Adipose tissue (tissue), 3 donors: ENCODE data around the gene ADAMTSL2. TPM values are rescaled to one million over a fixed set of nuclear protein-coding genes. Genes with fewer than 3 reads are reported as not detected.

Experiments
- H3K27ac ChIP-seq: one replicate; pipeline ENCODE4 v1.5.1; 2013; ENCODE audit warnings: low read depth, low read length
- WGBS, 3 donors: extraction: QIAGEN DNeasy Blood & Tissue Kit; methylation state at CpG; one replicate each; pipeline ENCODE4 v1.1.7; 2013; 5-methylcytosine and 5-hydroxymethylcytosine counted together
- polyA plus RNA-seq, 3 donors: library from polyadenylated mRNA; stranded (reverse); fragments of 200-250 nt; gene quantifications; one replicate each; pipeline ENCODE4 v1.2.3, GENCODE V29; 2013
- donor health status: healthy with polysubstance abuse.
- donor health status: Bipolar disorder and iron deficiency.
- donor health status: healthy.

Gene ADAMTSL2
- polyA plus RNA-seq, 3 donors: 2.0 to 2.7 (median 2.2) TPM

DNA sequence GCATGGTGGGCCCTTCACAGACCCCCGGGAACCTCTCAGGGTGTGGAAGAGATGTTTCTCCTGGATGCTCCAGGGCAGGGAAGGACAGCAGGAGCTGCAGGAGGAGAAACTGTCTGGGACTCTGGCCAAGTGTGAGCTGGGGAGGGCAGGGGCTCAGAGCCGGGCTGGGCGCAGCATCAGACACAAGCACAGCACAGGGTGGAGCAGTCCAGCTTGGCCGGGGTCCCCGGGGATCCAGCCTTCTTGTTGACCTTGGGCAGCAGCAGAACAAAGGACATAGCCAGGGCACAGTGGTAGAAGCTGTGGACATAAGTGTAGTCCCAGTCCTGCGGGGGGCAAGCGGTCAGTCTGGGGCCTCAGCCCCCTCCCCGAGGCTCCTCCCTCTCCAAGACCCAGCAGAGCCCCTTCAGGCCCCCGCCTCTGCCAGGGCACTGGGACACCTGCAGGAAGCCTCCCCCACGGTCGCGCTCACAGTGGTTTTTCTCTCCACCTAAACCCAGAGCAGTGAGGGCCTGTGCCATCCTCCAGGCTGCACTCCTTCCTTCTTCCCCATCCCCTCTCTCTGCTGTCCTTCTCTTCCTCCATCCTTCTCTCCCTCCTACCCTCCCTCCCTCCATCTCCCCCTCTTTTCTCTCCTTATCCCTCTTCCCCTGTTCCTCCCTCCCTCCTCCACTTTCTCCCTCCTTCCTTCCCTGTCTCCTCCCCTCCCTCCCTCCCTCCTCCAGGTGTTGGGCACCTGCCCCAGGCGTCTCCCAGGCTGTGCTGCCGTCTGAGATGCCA, 19.9 kb upstream of the ADAMTSL2 start:
- 41 to 46% (median 42%) methylated on average over 14 of the region's 14 CpGs for WGBS, 3 donors
- H3K27ac ChIP-seq: no peak overlapping the region

DNA sequence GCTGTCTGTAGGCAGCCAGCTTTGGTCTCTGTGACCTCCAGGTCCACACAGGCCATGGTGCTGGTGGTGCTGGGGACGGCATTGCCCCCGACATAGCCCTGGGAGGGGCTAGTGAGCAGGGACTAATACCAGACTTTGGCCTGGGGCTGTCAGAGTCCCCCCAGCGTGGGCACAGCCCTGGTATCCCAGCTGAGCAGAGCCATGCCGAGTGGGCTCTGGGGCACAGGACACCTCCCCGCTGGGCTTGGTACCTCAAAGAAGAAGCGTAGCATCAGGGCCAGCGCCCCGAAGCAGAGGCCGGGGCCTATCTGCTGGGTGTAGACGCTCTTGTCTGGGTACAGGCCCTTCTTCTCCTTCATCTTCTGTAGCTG, 19.3 kb upstream of the ADAMTSL2 start:
- no peak overlapping the region for H3K27ac ChIP-seq
- 90 to 92% (median 91%) methylated on average over 10 of the region's 10 CpGs for WGBS, 3 donors

DNA sequence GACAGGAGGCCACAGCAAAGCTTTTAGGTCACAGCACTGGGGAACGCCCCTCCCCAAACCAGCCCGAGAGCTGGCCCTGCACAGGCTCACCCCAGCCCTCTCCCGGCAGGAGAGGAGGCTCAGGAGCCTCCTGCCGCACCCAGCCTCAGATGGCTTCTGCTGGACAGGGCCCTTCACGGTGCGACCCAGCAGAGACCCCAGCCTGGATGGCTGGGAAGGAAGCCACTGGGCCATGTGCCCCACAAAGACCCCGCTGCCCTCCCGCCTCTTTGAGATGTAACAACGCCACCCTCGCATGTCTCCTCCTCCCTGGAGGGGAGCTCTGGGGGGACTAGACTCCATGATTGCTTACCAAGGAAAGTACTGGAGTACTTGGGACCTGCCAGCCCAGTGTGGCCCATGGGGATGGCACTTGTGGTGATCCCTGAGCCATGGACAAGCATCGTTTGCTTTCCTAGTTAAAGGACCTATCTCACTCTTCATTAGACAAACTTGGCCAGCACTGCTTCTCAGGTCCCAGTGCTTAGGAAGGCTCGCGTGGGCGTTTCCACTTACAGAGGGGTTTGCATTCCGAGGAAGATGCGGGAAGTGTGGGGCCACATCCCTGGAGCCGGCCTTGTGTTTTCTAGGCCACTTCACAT, 18.8 kb upstream of the ADAMTSL2 start:
- H3K27ac ChIP-seq: no peak overlapping the region
- 87 to 93% (median 90%) methylated on average over 16 to 17 of the region's 17 CpGs for WGBS, 3 donors

GRCh38 chr9:133516256-133516960, 18.1 kb upstream of the ADAMTSL2 start:
- H3K27ac ChIP-seq: no peak overlapping the region
- 78 to 87% (median 78%) methylated on average over 11 of the region's 11 CpGs for WGBS, 3 donors

GRCh38 chr9:133516961-133517350, 17.5 kb upstream of the ADAMTSL2 start:
- WGBS, 3 donors: 88 to 95% (median 91%) methylated on average over 9 of the region's 9 CpGs
- no peak overlapping the region for H3K27ac ChIP-seq

- WGBS, 3 donors: 80 to 84% (median 82%) methylated on average over 8 of the region's 8 CpGs
- H3K27ac ChIP-seq: no peak overlapping the region
These were observed 16.8 kb upstream of the ADAMTSL2 start for GRCh38 chr9:133517711-133518110.

GRCh38 chr9:133518200-133518599, 16.3 kb upstream of the ADAMTSL2 start:
- H3K27ac ChIP-seq: no peak overlapping the region
- 76 to 94% (median 94%) methylated on average over 5 of the region's 5 CpGs for WGBS, 3 donors

- no peak overlapping the region for H3K27ac ChIP-seq
- WGBS, 3 donors: 89 to 94% (median 92%) methylated on average over 27 of the region's 27 CpGs
These were observed 15.6 kb upstream of the ADAMTSL2 start for GRCh38 chr9:133518706-133519449.

DNA sequence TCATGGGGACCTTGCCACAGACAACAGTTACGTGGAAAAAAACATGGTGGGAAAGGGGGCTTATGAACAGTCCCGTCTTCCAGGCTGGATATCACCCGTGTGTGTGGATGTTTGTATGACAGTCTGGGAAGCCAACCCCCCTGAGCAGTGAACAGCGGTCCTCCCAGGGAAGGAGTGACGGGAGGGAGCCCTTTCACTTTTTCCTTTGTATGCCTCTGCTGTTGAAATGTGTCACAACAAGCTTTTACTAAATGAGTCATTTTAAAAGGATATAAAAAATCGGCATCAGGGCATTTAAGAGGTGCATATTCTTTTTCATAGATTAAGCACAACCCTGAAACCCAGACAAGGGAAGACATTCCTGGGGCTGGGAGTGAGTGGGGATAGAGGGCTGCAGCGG, 14.8 kb upstream of the ADAMTSL2 start:
- 65 to 76% (median 75%) methylated on average over 7 of the region's 7 CpGs for WGBS, 3 donors
- no peak overlapping the region for H3K27ac ChIP-seq

- 78 to 93% (median 90%) methylated on average over 24 of the region's 24 CpGs for WGBS, 3 donors
- no peak overlapping the region for H3K27ac ChIP-seq
These were observed 14.2 kb upstream of the ADAMTSL2 start for GRCh38 chr9:133520121-133520835.

GRCh38 chr9:133521122-133522072, 13.1 kb upstream of the ADAMTSL2 start:
- WGBS, 3 donors: 71 to 90% (median 89%) methylated on average over 21 of the region's 21 CpGs
- H3K27ac ChIP-seq: no peak overlapping the region

DNA sequence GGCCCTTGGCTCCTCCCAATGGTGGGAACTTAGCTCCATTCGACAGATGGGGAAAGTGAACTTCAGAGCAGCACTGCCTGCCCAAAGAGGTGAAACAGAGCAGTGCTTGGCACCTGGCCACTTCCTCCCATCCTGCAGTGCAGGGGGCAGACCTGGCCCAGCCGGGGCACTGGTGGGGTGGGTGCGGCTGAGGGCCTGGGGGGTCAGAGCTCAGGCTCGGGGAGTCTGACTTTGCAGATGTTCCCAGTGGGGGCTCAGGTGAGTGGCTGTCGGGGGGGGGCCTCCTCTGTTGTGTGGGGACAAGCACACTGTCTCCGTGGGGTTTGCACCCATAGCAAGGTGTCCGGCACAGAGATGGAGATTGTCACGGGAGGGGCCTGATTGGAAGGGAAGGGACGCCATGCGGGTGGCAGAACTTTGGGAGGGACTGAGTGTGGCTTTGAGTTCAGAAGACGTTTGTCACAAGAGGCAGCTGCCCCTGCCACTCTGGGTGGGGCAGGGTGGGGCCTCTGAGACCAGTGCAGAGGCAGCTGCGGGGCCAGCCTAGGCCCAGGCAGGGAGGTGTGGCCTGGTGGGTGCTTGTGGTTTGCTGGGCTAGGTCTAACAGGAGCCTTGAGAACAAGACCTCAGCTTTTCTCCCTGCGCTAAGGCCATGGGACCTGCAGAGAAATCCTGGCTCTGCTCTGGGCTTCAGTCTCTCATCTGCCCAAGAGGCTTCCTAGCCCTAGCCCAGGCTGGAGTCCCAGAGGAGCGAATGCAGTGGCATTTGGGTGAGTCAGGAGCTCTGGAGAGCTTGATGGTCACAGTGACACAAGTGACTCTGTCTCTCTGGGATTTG, 12.2 kb upstream of the ADAMTSL2 start:
- no peak overlapping the region for H3K27ac ChIP-seq
- WGBS, 3 donors: 78 to 87% (median 78%) methylated on average over 12 to 14 of the region's 14 CpGs

DNA sequence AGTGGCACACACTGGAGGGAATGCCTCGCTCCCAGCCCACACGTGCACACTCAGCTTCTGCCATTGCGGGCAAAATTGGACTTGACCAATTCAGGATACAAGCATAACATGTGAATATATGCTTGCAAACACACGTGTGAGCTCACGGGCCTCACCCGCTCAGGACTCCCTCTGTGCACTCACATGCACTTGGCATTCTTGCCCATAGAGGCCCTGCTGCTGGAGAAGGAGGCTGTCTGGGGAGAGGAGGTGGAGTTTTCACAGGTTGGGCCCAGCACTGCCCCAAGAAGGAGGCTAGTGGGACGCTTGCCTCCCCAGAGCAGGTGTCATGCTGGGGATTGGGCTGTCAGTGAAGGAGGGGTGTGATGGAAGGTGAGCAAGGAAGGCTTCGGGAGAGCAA, 11.4 kb upstream of the ADAMTSL2 start:
- 89 to 92% (median 89%) methylated on average over 8 of the region's 8 CpGs for WGBS, 3 donors

GRCh38 chr9:133524146-133524545, 10.4 kb upstream of the ADAMTSL2 start:
- H3K27ac ChIP-seq: no peak overlapping the region
- 90 to 92% (median 92%) methylated on average over 5 of the region's 5 CpGs for WGBS, 3 donors

More for the DNA sequence above, 11.4 kb upstream of the ADAMTSL2 start:
- H3K27ac ChIP-seq: no peak overlapping the region

- no peak within 1 kb of the TSS for H3K27ac ChIP-seq
- 93 to 95% (median 95%) methylated on average over 17 of the region's 17 CpGs for WGBS, 3 donors
These were observed 9.8 kb upstream of the ADAMTSL2 start, which contains the start of gene MYMK for GRCh38 chr9:133524679-133525228. TSS of gene MYMK (minus strand) at chr9:133524959. CDS start at chr9:133524844, 115 bp downstream.

DNA sequence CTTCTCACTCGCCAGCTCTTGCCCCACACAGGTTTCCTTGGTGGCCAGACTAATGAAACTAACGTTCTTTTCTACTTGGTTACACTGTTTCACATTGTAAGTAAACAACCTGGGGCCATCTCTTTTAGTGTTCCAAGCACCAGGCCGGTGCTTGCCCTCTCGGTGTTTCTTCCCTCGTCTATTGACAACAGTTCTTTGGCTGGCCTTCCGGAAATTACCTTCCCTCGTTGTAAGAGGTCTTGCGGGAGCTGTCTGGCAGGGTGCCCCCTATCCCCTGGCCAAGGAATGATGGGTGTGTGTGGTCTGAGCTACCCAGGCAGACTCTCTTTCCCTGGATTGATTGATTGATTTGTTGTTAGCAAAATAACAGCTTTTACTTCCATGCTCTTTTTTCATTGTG, 8.8 kb upstream of the ADAMTSL2 start:
- 69 to 73% (median 71%) methylated on average over 8 of the region's 8 CpGs for WGBS, 3 donors
- H3K27ac ChIP-seq: no peak overlapping the region
